ENCODE data around the gene VARS2.

Gene VARS2

DNA sequence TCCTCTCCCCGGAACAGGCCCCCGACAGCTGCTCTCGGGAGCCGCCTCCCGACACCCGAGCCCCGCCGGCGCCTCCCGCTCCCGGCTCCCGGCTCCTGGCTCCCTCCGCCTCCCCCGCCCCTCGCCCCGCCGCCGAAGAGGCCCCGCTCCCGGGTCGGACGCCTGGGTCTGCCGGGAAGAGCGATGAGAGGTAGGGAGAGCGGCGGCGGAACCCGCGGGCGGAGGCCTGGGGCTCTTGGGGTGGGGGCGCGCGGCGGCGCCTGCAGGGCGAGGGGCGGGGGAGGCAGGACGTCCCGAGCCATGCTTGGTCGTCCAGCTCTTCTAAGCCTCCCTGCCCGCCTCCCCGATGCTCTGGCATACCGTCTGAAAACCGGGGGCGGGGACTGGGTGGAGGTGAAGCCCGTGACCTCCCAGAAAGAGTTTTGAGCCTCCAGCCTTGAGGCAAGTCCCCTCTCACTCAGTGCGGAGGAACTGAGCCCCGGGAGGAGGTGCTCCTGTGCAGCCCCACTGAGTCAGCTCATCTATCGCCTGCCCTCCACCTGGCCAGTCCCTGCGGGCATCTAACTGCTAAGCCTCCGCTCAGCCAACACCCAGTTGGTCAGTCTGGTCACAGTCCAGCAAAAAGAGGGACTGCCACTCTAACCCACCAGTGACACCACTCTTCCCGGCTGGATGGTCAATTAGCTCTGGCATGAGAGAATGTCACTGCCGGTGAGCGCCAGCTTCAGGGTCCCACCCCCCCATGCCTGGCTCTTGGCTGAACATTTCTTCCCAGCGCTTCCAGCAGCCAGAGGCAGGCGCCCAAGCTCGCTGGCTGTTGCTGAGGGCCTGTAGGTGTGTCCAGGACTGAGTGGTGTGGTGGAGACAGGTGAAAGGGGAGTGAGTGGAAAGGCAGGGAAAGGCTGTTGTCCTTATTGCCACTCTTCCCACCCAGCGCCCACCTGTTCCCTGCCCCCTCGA is 29.2 kb upstream of the VARS2 start:
- ATAC-seq, result peak; percentile 43

GRCh38 chr6:30885481-30885998 is 28.5 kb upstream of the VARS2 start:
- TF ChIP-seq TOX (CRISPR knock-in tag; IDR thresholded peaks at IDR 0.05; ENCODE audit: borderline replicate concordance) (no peak), ZNF70 (CRISPR knock-in tag; IDR thresholded peaks at IDR 0.05) (no peak), GLIS3 (CRISPR knock-in tag; IDR thresholded peaks at IDR 0.05) (no peak)
- peak; percentile 21 for ATAC-seq

More for the DNA sequence above, 29.2 kb upstream of the VARS2 start:
- TF ChIP-seq ZNF70 (CRISPR knock-in tag; IDR thresholded peaks at IDR 0.05), result no peak
- TF ChIP-seq BACH2 (CRISPR knock-in tag; IDR thresholded peaks at IDR 0.05; ENCODE audit: borderline replicate concordance), result no peak
- TF ChIP-seq CSDC2 (CRISPR knock-in tag; IDR thresholded peaks at IDR 0.05), result no peak
- no peak for TF ChIP-seq ZC3H10 (CRISPR knock-in tag; IDR thresholded peaks at IDR 0.05)
- TF ChIP-seq ZNF8 (CRISPR knock-in tag; IDR thresholded peaks at IDR 0.05), result no peak
- TF ChIP-seq ISL1 (CRISPR knock-in tag; IDR thresholded peaks at IDR 0.05), result no peak
- TF ChIP-seq ESRRG (CRISPR knock-in tag; IDR thresholded peaks at IDR 0.05), result no peak
- TF ChIP-seq, protein P1, sequence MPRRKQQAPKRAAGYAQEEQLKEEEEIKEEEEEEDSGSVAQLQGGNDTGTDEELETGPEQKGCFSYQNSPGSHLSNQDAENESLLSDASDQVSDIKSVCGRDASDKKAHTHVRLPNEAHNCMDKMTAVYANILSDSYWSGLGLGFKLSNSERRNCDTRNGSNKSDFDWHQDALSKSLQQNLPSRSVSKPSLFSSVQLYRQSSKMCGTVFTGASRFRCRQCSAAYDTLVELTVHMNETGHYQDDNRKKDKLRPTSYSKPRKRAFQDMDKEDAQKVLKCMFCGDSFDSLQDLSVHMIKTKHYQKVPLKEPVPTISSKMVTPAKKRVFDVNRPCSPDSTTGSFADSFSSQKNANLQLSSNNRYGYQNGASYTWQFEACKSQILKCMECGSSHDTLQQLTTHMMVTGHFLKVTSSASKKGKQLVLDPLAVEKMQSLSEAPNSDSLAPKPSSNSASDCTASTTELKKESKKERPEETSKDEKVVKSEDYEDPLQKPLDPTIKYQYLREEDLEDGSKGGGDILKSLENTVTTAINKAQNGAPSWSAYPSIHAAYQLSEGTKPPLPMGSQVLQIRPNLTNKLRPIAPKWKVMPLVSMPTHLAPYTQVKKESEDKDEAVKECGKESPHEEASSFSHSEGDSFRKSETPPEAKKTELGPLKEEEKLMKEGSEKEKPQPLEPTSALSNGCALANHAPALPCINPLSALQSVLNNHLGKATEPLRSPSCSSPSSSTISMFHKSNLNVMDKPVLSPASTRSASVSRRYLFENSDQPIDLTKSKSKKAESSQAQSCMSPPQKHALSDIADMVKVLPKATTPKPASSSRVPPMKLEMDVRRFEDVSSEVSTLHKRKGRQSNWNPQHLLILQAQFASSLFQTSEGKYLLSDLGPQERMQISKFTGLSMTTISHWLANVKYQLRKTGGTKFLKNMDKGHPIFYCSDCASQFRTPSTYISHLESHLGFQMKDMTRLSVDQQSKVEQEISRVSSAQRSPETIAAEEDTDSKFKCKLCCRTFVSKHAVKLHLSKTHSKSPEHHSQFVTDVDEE (CRISPR knock-in tag; IDR thresholded peaks at IDR 0.05), result no peak
- TF ChIP-seq ZFP30 (CRISPR knock-in tag; IDR thresholded peaks at IDR 0.05), result no peak
- TF ChIP-seq ZFP3 (CRISPR knock-in tag; IDR thresholded peaks at IDR 0.05), result no peak
- TF ChIP-seq ZNF565 (CRISPR knock-in tag; conservative IDR thresholded peaks at IDR 0.05; ENCODE audit: low read depth), result no peak
- no peak for TF ChIP-seq TCF4 (CRISPR knock-in tag; IDR thresholded peaks at IDR 0.05; ENCODE audit: borderline replicate concordance)
- no peak for TF ChIP-seq GLIS3 (CRISPR knock-in tag; IDR thresholded peaks at IDR 0.05)
- no peak for TF ChIP-seq SNAI2 (CRISPR knock-in tag; IDR thresholded peaks at IDR 0.05)
- no peak for TF ChIP-seq TOX (CRISPR knock-in tag; IDR thresholded peaks at IDR 0.05; ENCODE audit: borderline replicate concordance)
- no peak for TF ChIP-seq PPARA (CRISPR knock-in tag; IDR thresholded peaks at IDR 0.05; ENCODE audit: borderline replicate concordance)

- peak; percentile 80 for ATAC-seq
- TF ChIP-seq OSR1 (CRISPR knock-in tag; IDR thresholded peaks at IDR 0.05) (no peak), ZFP3 (CRISPR knock-in tag; IDR thresholded peaks at IDR 0.05) (0 out of 2 replicates have a peak, but pooled peaks have one; percentile 9), ZC3H10 (CRISPR knock-in tag; IDR thresholded peaks at IDR 0.05) (no peak)
Observed at GRCh38 chr6:30885999-30886896, 27.8 kb upstream of the VARS2 start.

GRCh38 chr6:30886897-30887255 is 27.2 kb upstream of the VARS2 start:
- TF ChIP-seq ZFP3 (CRISPR knock-in tag; IDR thresholded peaks at IDR 0.05), result no peak
- TF ChIP-seq, protein P2, sequence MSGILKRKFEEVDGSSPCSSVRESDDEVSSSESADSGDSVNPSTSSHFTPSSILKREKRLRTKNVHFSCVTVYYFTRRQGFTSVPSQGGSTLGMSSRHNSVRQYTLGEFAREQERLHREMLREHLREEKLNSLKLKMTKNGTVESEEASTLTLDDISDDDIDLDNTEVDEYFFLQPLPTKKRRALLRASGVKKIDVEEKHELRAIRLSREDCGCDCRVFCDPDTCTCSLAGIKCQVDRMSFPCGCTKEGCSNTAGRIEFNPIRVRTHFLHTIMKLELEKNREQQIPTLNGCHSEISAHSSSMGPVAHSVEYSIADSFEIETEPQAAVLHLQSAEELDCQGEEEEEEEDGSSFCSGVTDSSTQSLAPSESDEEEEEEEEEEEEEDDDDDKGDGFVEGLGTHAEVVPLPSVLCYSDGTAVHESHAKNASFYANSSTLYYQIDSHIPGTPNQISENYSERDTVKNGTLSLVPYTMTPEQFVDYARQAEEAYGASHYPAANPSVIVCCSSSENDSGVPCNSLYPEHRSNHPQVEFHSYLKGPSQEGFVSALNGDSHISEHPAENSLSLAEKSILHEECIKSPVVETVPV (CRISPR knock-in tag; IDR thresholded peaks at IDR 0.05), result no peak
- no peak for TF ChIP-seq GLIS3 (CRISPR knock-in tag; IDR thresholded peaks at IDR 0.05)
- no peak for TF ChIP-seq TCF4 (CRISPR knock-in tag; IDR thresholded peaks at IDR 0.05; ENCODE audit: borderline replicate concordance)
- no peak for TF ChIP-seq RARB (CRISPR knock-in tag; IDR thresholded peaks at IDR 0.05)
- TF ChIP-seq ZC3H10 (CRISPR knock-in tag; IDR thresholded peaks at IDR 0.05), result no peak
- no peak for TF ChIP-seq BACH2 (CRISPR knock-in tag; IDR thresholded peaks at IDR 0.05; ENCODE audit: borderline replicate concordance)
- no peak for TF ChIP-seq OSR1 (CRISPR knock-in tag; IDR thresholded peaks at IDR 0.05)
- no peak for TF ChIP-seq SNAI2 (CRISPR knock-in tag; IDR thresholded peaks at IDR 0.05)
- TF ChIP-seq PPARA (CRISPR knock-in tag; IDR thresholded peaks at IDR 0.05; ENCODE audit: borderline replicate concordance), result no peak
- TF ChIP-seq ZNF70 (CRISPR knock-in tag; IDR thresholded peaks at IDR 0.05), result no peak
- no peak for TF ChIP-seq POU6F1 (CRISPR knock-in tag; IDR thresholded peaks at IDR 0.05; ENCODE audit: borderline replicate concordance, low read depth)
- no peak for TF ChIP-seq ARNTL (CRISPR knock-in tag; IDR thresholded peaks at IDR 0.05; ENCODE audit: borderline replicate concordance, low read depth)
- ATAC-seq, result no peak

Measured in SK-N-SH treated with all-trans-retinoic acid at 6 μM for 48 hours (cell line).